ENCODE measurements around the gene ZBTB3.
"Not testable (repeated sequence)": the region's sequence is repeated elsewhere in the genome, so short reads cannot be mapped to it uniquely, and the experiment has no call there.

Gene ZBTB3

GRCh38 chr11:62775646-62776045 is 21.7 kb upstream of the ZBTB3 start:
- no peaks in the 10 kb centered on the region for H3K27me3 Mint-ChIP-seq
- peaks cover 14% of the 10 kb centered on the region for H3K4me1 Mint-ChIP-seq (ENCODE audit: low read depth)
- no peak overlapping the region for H3K27ac Mint-ChIP-seq
- H3K36me3 Mint-ChIP-seq, result no peaks in the 10 kb centered on the region
- H3K9me3 Mint-ChIP-seq (ENCODE audit: low read depth), result no peaks in the 10 kb centered on the region
- H3K4me3 Mint-ChIP-seq, result no peak overlapping the region

- Mint-ChIP-seq H3K4me1 (ENCODE audit: low read depth) (peaks cover 26% of the 10 kb centered on the region), H3K9me3 (ENCODE audit: low read depth) (no peaks in the 10 kb centered on the region), H3K27me3 (no peaks in the 10 kb centered on the region), H3K36me3 (no peaks in the 10 kb centered on the region), H3K27ac (no peak overlapping the region), H3K4me3 (no peak overlapping the region)
Observed at GRCh38 chr11:62774407-62774806, 20.4 kb upstream of the ZBTB3 start.

- Mint-ChIP-seq H3K9me3 (ENCODE audit: low read depth) (no peaks in the 10 kb centered on the region), H3K4me1 (ENCODE audit: low read depth) (peaks cover 24% of the 10 kb centered on the region), H3K4me3 (peak within 1 kb of the TSS; percentile 92), H3K27ac (peak within 1 kb of the TSS; percentile 97), H3K36me3 (no peaks in the 10 kb centered on the region), H3K27me3 (no peaks in the 10 kb centered on the region)
Observed at GRCh38 chr11:62771144-62772021, 17.4 kb upstream of the ZBTB3 start, which contains the start of gene TAF6L. Gene TAF6L, plus strand, starts transcription at chr11:62771396. Its CDS starts 4,388 bp downstream, at chr11:62775784.

GRCh38 chr11:62770778-62771143 is 16.8 kb upstream of the ZBTB3 start:
- H3K9me3 Mint-ChIP-seq (ENCODE audit: low read depth), result no peaks in the 10 kb centered on the region
- H3K27me3 Mint-ChIP-seq, result no peaks in the 10 kb centered on the region
- peak overlapping the region; percentile 97 for H3K27ac Mint-ChIP-seq
- peak overlapping the region; percentile 92 for H3K4me3 Mint-ChIP-seq
- peaks cover 24% of the 10 kb centered on the region for H3K4me1 Mint-ChIP-seq (ENCODE audit: low read depth)
- no peaks in the 10 kb centered on the region for H3K36me3 Mint-ChIP-seq

- H3K9me3 Mint-ChIP-seq (ENCODE audit: low read depth), result not testable (repeated sequence)
Observed at GRCh38 chr11:62760867-62761227, 6.9 kb upstream of the ZBTB3 start.

GRCh38 chr11:62757846-62758788 is 4.2 kb upstream of the ZBTB3 start:
- Mint-ChIP-seq H3K9me3 (ENCODE audit: low read depth) (no peaks in the 10 kb centered on the region), H3K4me3 (no peak overlapping the region), H3K4me1 (ENCODE audit: low read depth) (peaks cover 18% of the 10 kb centered on the region), H3K27me3 (no peaks in the 10 kb centered on the region), H3K27ac (no peak overlapping the region), H3K36me3 (peaks cover 2% of the 10 kb centered on the region)

More at GRCh38 chr11:62760867-62761227, 6.9 kb upstream of the ZBTB3 start:
- H3K27ac Mint-ChIP-seq, H3K36me3 Mint-ChIP-seq, H3K27me3 Mint-ChIP-seq: not testable (repeated sequence)
- Mint-ChIP-seq H3K4me3 (peak overlapping the region; percentile 98), H3K4me1 (ENCODE audit: low read depth) (peaks cover 22% of the 10 kb centered on the region)

GRCh38 chr11:62755086-62755615 is 1.2 kb upstream of the ZBTB3 start:
- no peak overlapping the region for H3K27ac Mint-ChIP-seq
- peaks cover 19% of the 10 kb centered on the region for H3K4me1 Mint-ChIP-seq (ENCODE audit: low read depth)
- H3K27me3 Mint-ChIP-seq, result no peaks in the 10 kb centered on the region
- peaks cover 2% of the 10 kb centered on the region for H3K36me3 Mint-ChIP-seq
- no peaks in the 10 kb centered on the region for H3K9me3 Mint-ChIP-seq (ENCODE audit: low read depth)
- H3K4me3 Mint-ChIP-seq, result peak overlapping the region; percentile 68

GRCh38 chr11:62752994-62753735 is 795 bp downstream of the ZBTB3 start:
- no peaks in the 10 kb centered on the region for H3K9me3 Mint-ChIP-seq (ENCODE audit: low read depth)
- H3K36me3 Mint-ChIP-seq, result peaks cover 4% of the 10 kb centered on the region
- peak overlapping the region; percentile 97 for H3K4me3 Mint-ChIP-seq
- H3K27me3 Mint-ChIP-seq, result no peaks in the 10 kb centered on the region
- peak overlapping the region; percentile 98 for H3K27ac Mint-ChIP-seq
- peaks cover 29% of the 10 kb centered on the region for H3K4me1 Mint-ChIP-seq (ENCODE audit: low read depth)

GRCh38 chr11:62752177-62752785 is 1.7 kb downstream of the ZBTB3 start:
- Mint-ChIP-seq H3K4me1 (ENCODE audit: low read depth) (peaks cover 31% of the 10 kb centered on the region), H3K36me3 (peaks cover 4% of the 10 kb centered on the region), H3K27ac (peak overlapping the region; percentile 46), H3K9me3 (ENCODE audit: low read depth) (no peaks in the 10 kb centered on the region), H3K4me3 (peak overlapping the region; percentile 97), H3K27me3 (no peaks in the 10 kb centered on the region)

GRCh38 chr11:62749931-62750330 is 4.0 kb downstream of the ZBTB3 start:
- not testable (repeated sequence) for H3K4me3 Mint-ChIP-seq; H3K9me3 Mint-ChIP-seq (ENCODE audit: low read depth); H3K27ac Mint-ChIP-seq; H3K36me3 Mint-ChIP-seq; H3K27me3 Mint-ChIP-seq
- peaks cover 31% of the 10 kb centered on the region for H3K4me1 Mint-ChIP-seq (ENCODE audit: low read depth)

GRCh38 chr11:62747475-62748160 is 6.3 kb downstream of the ZBTB3 start:
- H3K27me3 Mint-ChIP-seq, result no peaks in the 10 kb centered on the region
- peak overlapping the region; percentile 22 for H3K27ac Mint-ChIP-seq
- H3K36me3 Mint-ChIP-seq, result peaks cover 4% of the 10 kb centered on the region
- no peaks in the 10 kb centered on the region for H3K9me3 Mint-ChIP-seq (ENCODE audit: low read depth)
- H3K4me3 Mint-ChIP-seq, result no peak overlapping the region
- H3K4me1 Mint-ChIP-seq (ENCODE audit: low read depth), result peaks cover 22% of the 10 kb centered on the region

- Mint-ChIP-seq H3K9me3 (ENCODE audit: low read depth) (no peaks in the 10 kb centered on the region), H3K4me1 (ENCODE audit: low read depth) (peaks cover 7% of the 10 kb centered on the region)
Observed at GRCh38 chr11:62737196-62737595, 16.8 kb downstream of the ZBTB3 start.

GRCh38 chr11:62732830-62733229 is 21.1 kb downstream of the ZBTB3 start:
- H3K4me3 Mint-ChIP-seq, result no peak overlapping the region
- H3K9me3 Mint-ChIP-seq (ENCODE audit: low read depth), result no peaks in the 10 kb centered on the region
- peak overlapping the region; percentile 79 for H3K27ac Mint-ChIP-seq
- H3K27me3 Mint-ChIP-seq, result no peaks in the 10 kb centered on the region
- H3K4me1 Mint-ChIP-seq (ENCODE audit: low read depth), result peaks cover 25% of the 10 kb centered on the region
- peaks cover 5% of the 10 kb centered on the region for H3K36me3 Mint-ChIP-seq

More at GRCh38 chr11:62737196-62737595, 16.8 kb downstream of the ZBTB3 start:
- Mint-ChIP-seq H3K4me3 (no peak overlapping the region), H3K27me3 (no peaks in the 10 kb centered on the region), H3K36me3 (peaks cover 7% of the 10 kb centered on the region), H3K27ac (peak overlapping the region; percentile 34)
